Ishikawa (cell line): ENCODE measurements around the gene FLAD1.

Experiments
- CEBPB ChIP-seq: IDR thresholded peaks from 2 replicates; pipeline ENCODE4 v1.6.1; 2012
- CREB1 ChIP-seq: IDR thresholded peaks from 2 replicates; pipeline ENCODE4 v1.6.1; 2012; ENCODE audit warnings: low read depth
- EGR1 ChIP-seq: IDR thresholded peaks from 2 replicates; pipeline ENCODE4 v1.6.1; 2012
- EP300 ChIP-seq: IDR thresholded peaks from 2 replicates; pipeline ENCODE4 v1.6.1; 2012; ENCODE audit warnings: borderline replicate concordance
- FOXM1 ChIP-seq: IDR thresholded peaks from 2 replicates; pipeline ENCODE4 v1.6.1; 2012; ENCODE audit warnings: low read depth, borderline replicate concordance
- NFIC ChIP-seq: IDR thresholded peaks from 2 replicates; pipeline ENCODE4 v1.6.1; 2012
- RAD21 ChIP-seq: IDR thresholded peaks from 2 replicates; pipeline ENCODE4 v1.6.1; 2012; ENCODE audit warnings: low read depth
- TAF1 ChIP-seq: IDR thresholded peaks from 2 replicates; pipeline ENCODE4 v1.6.1; 2012; ENCODE audit warnings: low read depth, mild to moderate bottlenecking
- TCF12 ChIP-seq: IDR thresholded peaks from 2 replicates; pipeline ENCODE4 v1.6.1; 2012; ENCODE audit warnings: low read depth
- TEAD4 ChIP-seq: IDR thresholded peaks from 2 replicates; pipeline ENCODE4 v1.6.1; 2012
- YY1 ChIP-seq: IDR thresholded peaks from 2 replicates; pipeline ENCODE4 v1.6.1; 2012; ENCODE audit warnings: low read depth
- ZBTB7A ChIP-seq: IDR thresholded peaks from 2 replicates; pipeline ENCODE4 v1.6.1; 2012; ENCODE audit warnings: low read depth
- TF ChIP-seq, protein P1 (sequence below): IDR thresholded peaks from 2 replicates; pipeline ENCODE4 v1.6.1; 2012
- TF ChIP-seq, protein P2 (sequence below): IDR thresholded peaks from 2 replicates; pipeline ENCODE4 v1.6.1; 2012; ENCODE audit warnings: low read depth, mild to moderate bottlenecking
- TF ChIP-seq, protein P3 (sequence below): IDR thresholded peaks from 2 replicates; pipeline ENCODE4 v1.6.1; 2012

Gene FLAD1

DNA sequence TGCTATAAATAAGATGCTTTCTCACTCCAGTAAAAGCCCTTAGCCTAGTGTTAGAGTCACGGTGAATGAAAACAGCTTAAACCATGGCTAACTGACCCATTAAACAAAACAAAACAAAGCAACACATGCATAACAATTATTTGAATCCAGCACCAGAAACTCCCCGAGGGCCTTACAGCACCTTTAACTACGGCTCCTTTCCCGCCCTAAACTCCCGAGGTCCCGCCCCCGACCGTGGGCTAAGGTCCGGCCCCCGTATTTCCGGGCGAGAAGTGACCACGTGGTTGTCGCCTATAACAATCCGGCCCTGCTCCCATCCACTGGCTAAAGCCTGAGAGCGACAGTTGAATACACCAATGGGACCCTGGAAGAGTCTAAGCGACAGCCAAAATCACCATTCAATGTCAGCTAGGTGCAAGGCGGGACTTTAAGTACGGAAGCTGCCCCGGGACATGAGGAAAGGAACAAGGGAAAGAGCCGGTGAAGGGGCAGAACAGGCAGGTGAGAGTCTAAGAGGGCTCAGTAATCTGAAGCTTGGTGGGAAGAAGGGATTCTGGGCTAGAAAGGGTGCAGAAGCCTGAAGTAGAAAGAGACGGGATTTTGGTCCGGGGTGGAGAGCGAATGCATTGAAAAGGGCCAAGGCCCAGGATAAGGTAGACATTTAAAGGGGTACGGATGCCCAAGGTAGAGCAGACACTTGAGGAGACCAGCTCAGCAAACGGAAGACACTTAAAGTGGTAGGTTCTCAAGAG lies at the start of gene FLAD1:
Gene FLAD1 (plus strand): TSS at position 448 of the 752 bp plus-strand sequence. CDS start 351 bp downstream, outside the sequence.
- TF ChIP-seq EGR1 (0 out of 2 replicates have a peak, but pooled peaks have one; percentile 46), TAF1 (peak; percentile 77), CEBPB (no peak), TCF12 (no peak), ZBTB7A (no peak), FOXM1 (peak; percentile 70; the same call in 1 of the 2 replicates), YY1 (no peak), TEAD4 (no peak), NFIC (no peak), RAD21 (no peak), CREB1 (peak; percentile 38; the same call in 1 of the 2 replicates), EP300 (no peak)
- TF ChIP-seq, protein P1, sequence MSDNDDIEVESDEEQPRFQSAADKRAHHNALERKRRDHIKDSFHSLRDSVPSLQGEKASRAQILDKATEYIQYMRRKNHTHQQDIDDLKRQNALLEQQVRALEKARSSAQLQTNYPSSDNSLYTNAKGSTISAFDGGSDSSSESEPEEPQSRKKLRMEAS: peak; percentile 96
- TF ChIP-seq, protein P2, sequence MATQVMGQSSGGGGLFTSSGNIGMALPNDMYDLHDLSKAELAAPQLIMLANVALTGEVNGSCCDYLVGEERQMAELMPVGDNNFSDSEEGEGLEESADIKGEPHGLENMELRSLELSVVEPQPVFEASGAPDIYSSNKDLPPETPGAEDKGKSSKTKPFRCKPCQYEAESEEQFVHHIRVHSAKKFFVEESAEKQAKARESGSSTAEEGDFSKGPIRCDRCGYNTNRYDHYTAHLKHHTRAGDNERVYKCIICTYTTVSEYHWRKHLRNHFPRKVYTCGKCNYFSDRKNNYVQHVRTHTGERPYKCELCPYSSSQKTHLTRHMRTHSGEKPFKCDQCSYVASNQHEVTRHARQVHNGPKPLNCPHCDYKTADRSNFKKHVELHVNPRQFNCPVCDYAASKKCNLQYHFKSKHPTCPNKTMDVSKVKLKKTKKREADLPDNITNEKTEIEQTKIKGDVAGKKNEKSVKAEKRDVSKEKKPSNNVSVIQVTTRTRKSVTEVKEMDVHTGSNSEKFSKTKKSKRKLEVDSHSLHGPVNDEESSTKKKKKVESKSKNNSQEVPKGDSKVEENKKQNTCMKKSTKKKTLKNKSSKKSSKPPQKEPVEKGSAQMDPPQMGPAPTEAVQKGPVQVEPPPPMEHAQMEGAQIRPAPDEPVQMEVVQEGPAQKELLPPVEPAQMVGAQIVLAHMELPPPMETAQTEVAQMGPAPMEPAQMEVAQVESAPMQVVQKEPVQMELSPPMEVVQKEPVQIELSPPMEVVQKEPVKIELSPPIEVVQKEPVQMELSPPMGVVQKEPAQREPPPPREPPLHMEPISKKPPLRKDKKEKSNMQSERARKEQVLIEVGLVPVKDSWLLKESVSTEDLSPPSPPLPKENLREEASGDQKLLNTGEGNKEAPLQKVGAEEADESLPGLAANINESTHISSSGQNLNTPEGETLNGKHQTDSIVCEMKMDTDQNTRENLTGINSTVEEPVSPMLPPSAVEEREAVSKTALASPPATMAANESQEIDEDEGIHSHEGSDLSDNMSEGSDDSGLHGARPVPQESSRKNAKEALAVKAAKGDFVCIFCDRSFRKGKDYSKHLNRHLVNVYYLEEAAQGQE: no peak
- TF ChIP-seq, protein P3, sequence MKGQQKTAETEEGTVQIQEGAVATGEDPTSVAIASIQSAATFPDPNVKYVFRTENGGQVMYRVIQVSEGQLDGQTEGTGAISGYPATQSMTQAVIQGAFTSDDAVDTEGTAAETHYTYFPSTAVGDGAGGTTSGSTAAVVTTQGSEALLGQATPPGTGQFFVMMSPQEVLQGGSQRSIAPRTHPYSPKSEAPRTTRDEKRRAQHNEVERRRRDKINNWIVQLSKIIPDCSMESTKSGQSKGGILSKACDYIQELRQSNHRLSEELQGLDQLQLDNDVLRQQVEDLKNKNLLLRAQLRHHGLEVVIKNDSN: peak; percentile 96

DNA sequence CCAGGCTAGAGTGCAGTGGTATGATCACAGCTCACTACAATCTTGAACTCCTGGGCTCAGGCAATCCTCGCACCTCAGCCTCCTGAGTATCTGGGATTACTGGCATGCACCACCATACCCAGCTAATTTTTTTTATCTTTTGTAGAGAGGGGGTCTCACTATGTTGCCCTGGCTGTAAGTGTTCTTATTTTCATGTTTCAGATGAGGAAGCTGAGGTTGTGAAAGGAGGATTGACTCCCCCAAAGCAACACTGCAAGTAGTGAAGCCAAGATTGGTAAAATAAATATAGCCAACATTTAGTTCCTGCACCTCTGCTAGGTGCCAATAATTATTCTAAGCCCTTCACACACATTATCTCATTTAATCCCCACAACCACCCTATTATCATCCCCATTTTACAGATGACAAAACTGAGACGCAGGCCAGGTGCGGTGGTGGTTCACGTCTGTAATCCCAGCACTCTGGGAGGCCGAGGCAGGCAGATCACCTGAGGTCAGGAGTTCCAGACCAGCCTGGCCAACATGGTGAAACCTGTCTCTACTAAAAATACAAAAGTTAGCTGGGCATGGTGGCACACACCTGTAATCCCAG lies 48.7 kb upstream of the FLAD1 start:
- TF ChIP-seq EP300: no peak
- TF ChIP-seq EGR1: no peak
- TF ChIP-seq CEBPB: no peak
- TF ChIP-seq TCF12: no peak
- no peak for TF ChIP-seq NFIC
- TF ChIP-seq TAF1: no peak
- TF ChIP-seq TEAD4: no peak
- TF ChIP-seq, protein P1: no peak

DNA sequence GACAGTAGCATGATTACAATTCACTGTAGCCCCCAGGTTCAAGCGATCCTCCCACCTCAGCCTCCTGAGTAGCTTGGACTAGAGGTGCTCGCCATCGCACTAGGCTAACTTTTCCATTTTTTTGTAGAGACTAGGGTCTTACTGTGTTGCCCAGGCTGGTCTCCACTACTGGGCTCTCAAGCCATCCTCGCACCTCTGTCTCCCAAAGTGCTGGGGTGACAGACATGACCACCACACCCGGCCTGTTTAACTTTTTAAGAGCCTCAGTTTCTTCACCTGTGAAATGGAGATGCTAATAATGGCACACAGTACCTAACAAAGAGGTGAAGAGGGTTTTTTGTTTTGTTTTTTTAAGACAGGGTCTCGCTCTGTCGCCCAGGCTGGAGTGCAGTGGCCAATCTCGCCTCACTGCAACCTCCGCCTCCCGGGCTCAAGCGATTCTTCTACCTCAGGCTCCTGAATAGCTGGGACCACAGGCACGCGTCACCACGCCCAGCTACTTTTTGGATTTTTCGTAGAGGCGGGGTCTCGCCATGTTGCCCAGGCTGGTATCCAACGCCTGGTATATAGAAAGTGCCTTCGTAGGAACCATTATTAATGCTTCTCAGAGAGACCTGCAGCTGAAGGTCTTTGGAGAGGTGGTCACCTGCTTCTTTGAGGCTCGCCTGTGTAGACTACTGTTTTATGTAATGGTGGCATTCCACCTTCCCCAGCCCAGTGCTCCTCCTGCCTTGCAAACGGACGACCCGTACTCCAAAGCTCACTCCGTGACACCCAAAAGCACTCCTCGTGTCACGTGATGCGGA lies 47.2 kb upstream of the FLAD1 start:
- TF ChIP-seq YY1 (no peak), CREB1 (no peak), TCF12 (no peak), ZBTB7A (no peak), EGR1 (no peak), EP300 (no peak), TEAD4 (no peak), CEBPB (no peak), NFIC (no peak), RAD21 (no peak), TAF1 (no peak), FOXM1 (no peak)
- TF ChIP-seq, protein P3: no peak; the same call in 1 of the 2 replicates
- TF ChIP-seq, protein P2: no peak
- TF ChIP-seq, protein P1: no peak

DNA sequence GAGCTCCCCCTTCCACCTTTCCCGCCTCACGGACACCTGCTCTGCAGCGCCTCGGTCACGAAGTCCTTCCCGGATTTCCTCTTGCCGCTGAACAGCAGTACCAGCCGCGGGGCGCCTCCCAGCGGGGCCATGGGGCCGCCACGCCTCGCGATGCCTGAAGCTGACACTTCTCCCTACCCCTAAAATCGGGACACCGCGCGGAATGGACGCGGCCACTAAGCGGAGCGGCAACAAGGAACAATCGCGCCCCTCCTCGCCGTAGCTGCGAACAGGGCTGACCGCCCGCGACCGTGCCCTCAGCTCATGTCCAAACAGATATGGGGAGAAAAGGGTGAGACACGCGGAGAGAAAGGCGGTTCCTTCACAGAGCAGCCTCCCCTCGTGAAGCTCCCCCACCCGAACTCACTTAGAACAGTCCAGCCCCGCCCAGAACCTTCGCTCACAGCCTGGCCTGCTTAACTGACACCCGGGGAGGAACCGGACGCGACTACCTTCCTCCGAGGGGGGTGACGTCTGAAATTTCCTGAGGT lies 46.5 kb upstream of the FLAD1 start, which contains the start of gene PMVK:
Gene PMVK (minus strand): TSS at position 165 of the 530 bp plus-strand sequence. CDS start 34 bp downstream, at position 131.
- TF ChIP-seq TAF1 (peak; percentile 60), TCF12 (peak; percentile 60; the same call in 1 of the 2 replicates), CEBPB (no peak), EP300 (no peak), RAD21 (peak; percentile 42; the same call in 1 of the 2 replicates), YY1 (peak; percentile 73), TEAD4 (0 out of 2 replicates have a peak, but pooled peaks have one; percentile 16), EGR1 (no peak), ZBTB7A (no peak)
- TF ChIP-seq, protein P3: peak; percentile 98; the same call in 1 of the 2 replicates
- TF ChIP-seq, protein P1: peak; percentile 100
- TF ChIP-seq, protein P2: no peak
